ENCODE data around the gene DYNC1H1. TPM values are rescaled to one million over a fixed set of nuclear protein-coding genes. Genes with fewer than 3 reads are reported as not detected.

The DYNC1H1 gene
- total RNA-seq, 2 experiments from 2014 or later: 242 to 245 TPM

GRCh38 chr14:101928415-101928841, 35.9 kb upstream of the DYNC1H1 start:
- no peak for DNase-seq
- Mint-ChIP-seq H3K4me1 (ENCODE audit: low read depth) (no peaks in the 10 kb centered on the region), H3K4me3 (no peak overlapping the region), H3K9me3 (no peaks in the 10 kb centered on the region), H3K27ac (no peak overlapping the region), H3K27me3 (no peaks in the 10 kb centered on the region), H3K36me3 (peaks cover 7% of the 10 kb centered on the region)
- intact Hi-C loops (cut with micrococcal nuclease): no loop called here
- POLR2A ChIA-PET: no interaction called here
- CTCF ChIA-PET: interaction anchor here (1.9 kb wide), 1 partner anchor 158 kb away, joined by 6 read pairs; no protein-coding TSS in a partner anchor

GRCh38 chr14:101929096-101929495, 35.3 kb upstream of the DYNC1H1 start:
- POLR2A ChIA-PET: no interaction called here
- Mint-ChIP-seq H3K27me3 (no peaks in the 10 kb centered on the region), H3K27ac (peak overlapping the region; percentile 7), H3K4me1 (ENCODE audit: low read depth) (no peaks in the 10 kb centered on the region), H3K36me3 (peaks cover 7% of the 10 kb centered on the region), H3K9me3 (no peaks in the 10 kb centered on the region), H3K4me3 (no peak overlapping the region)
- no peak for DNase-seq
- intact Hi-C loops (cut with micrococcal nuclease): no loop called here
- CTCF ChIA-PET: no interaction called here

GRCh38 chr14:101929946-101930345, 34.4 kb upstream of the DYNC1H1 start:
- Mint-ChIP-seq H3K27ac (no peak overlapping the region), H3K9me3 (no peaks in the 10 kb centered on the region), H3K4me1 (ENCODE audit: low read depth) (no peaks in the 10 kb centered on the region), H3K4me3 (no peak overlapping the region), H3K27me3 (no peaks in the 10 kb centered on the region), H3K36me3 (peaks cover 2% of the 10 kb centered on the region)
- POLR2A ChIA-PET: no interaction called here
- CTCF ChIA-PET: no interaction called here
- no peak for DNase-seq
- intact Hi-C loops (cut with micrococcal nuclease): no loop called here

GRCh38 chr14:101932673-101933072, 31.7 kb upstream of the DYNC1H1 start:
- no peak overlapping the region for H3K4me3 Mint-ChIP-seq
- intact Hi-C loops (cut with micrococcal nuclease): no loop called here
- H3K9me3 Mint-ChIP-seq: no peaks in the 10 kb centered on the region
- H3K27ac Mint-ChIP-seq: no peak overlapping the region
- POLR2A ChIA-PET: no interaction called here
- no peaks in the 10 kb centered on the region for H3K36me3 Mint-ChIP-seq
- CTCF ChIA-PET: no interaction called here
- no peak for DNase-seq
- no peaks in the 10 kb centered on the region for H3K27me3 Mint-ChIP-seq
- H3K4me1 Mint-ChIP-seq (ENCODE audit: low read depth): no peaks in the 10 kb centered on the region

GRCh38 chr14:101933209-101933608, 31.2 kb upstream of the DYNC1H1 start:
- Mint-ChIP-seq H3K4me3 (no peak overlapping the region), H3K27me3 (no peaks in the 10 kb centered on the region), H3K36me3 (no peaks in the 10 kb centered on the region), H3K4me1 (ENCODE audit: low read depth) (no peaks in the 10 kb centered on the region), H3K9me3 (no peaks in the 10 kb centered on the region), H3K27ac (no peak overlapping the region)
- POLR2A ChIA-PET: interaction anchor here (0.7 kb wide), 1 partner anchor 55 kb away, joined by 3 read pairs; no protein-coding TSS in a partner anchor
- CTCF ChIA-PET: no interaction called here
- intact Hi-C loops (cut with micrococcal nuclease): no loop called here
- no peak for DNase-seq

DNA sequence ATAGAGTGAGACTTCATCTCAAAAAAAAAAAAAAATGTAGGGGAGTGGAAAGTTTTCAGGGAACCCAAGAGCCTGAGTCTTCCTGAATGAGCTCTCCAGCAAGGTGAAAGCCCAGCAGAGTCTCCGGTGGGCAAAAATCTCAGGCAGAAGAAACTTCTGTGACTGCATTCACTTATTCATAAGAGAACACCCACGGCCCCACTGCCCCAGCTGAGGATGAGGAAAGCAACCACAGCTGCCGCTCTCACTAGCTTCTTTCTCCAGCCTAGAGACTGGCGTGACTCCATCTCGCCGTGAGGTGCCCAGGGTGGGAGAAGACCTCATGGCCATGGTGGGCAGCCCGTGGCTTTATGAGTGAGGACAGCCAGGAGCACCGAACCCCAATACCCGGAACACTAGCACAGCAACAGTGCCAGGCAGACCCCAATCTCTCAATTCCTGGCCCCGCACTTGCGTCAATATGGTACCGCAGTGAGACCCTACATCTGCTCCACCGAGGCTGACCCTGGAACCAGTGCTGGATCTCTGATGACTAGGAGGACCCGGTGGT, 29.7 kb upstream of the DYNC1H1 start:
- no peaks in the 10 kb centered on the region for H3K36me3 Mint-ChIP-seq
- no peaks in the 10 kb centered on the region for H3K4me1 Mint-ChIP-seq (ENCODE audit: low read depth)
- intact Hi-C loops (cut with micrococcal nuclease): no loop called here
- POLR2A ChIA-PET: no interaction called here
- H3K9me3 Mint-ChIP-seq: no peaks in the 10 kb centered on the region
- no peak overlapping the region for H3K4me3 Mint-ChIP-seq
- CTCF ChIA-PET: no interaction called here
- H3K27ac Mint-ChIP-seq: no peak overlapping the region
- no peak for DNase-seq
- H3K27me3 Mint-ChIP-seq: peaks cover 7% of the 10 kb centered on the region

- Mint-ChIP-seq H3K27ac (no peak overlapping the region), H3K36me3 (no peaks in the 10 kb centered on the region), H3K4me1 (ENCODE audit: low read depth) (no peaks in the 10 kb centered on the region), H3K4me3 (no peak overlapping the region), H3K27me3 (peaks cover 22% of the 10 kb centered on the region), H3K9me3 (no peaks in the 10 kb centered on the region)
- no peak for DNase-seq
- CTCF ChIA-PET: interaction anchor here (0.6 kb wide), 1 partner anchor 1507 kb away, joined by 3 read pairs; no protein-coding TSS in a partner anchor
- POLR2A ChIA-PET: interaction anchor here (0.6 kb wide), 1 partner anchor 159 kb away, joined by 3 read pairs; no protein-coding TSS in a partner anchor
- intact Hi-C loops (cut with micrococcal nuclease): no loop called here
Observed at GRCh38 chr14:101937926-101938767, 26.2 kb upstream of the DYNC1H1 start.

DNA sequence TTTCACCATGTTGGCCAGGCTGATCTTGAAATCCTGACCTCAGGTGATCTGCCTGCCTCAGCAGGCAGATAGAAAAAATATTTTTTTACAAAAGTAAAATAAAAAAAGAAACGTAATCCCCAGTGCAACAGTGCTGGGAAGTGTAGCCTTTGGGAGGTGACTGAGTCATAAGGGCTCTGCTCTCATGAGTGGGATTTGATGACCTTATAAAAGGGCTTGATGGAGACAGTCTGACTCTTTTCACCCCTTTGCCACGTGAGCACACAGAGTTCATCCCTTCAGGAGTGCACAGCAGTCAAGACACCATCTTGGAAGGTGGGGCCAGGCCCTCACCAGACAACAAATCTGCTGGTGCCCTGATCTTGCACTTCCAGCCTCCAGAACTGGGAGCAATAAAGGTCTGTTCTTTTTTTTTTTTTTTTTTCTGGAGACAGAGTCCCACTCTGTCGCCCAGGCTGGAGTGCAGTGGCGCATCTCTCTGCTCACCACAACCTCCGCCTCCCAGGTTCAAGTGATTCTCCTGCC, 24.7 kb upstream of the DYNC1H1 start:
- H3K36me3 Mint-ChIP-seq: no peaks in the 10 kb centered on the region

DNA sequence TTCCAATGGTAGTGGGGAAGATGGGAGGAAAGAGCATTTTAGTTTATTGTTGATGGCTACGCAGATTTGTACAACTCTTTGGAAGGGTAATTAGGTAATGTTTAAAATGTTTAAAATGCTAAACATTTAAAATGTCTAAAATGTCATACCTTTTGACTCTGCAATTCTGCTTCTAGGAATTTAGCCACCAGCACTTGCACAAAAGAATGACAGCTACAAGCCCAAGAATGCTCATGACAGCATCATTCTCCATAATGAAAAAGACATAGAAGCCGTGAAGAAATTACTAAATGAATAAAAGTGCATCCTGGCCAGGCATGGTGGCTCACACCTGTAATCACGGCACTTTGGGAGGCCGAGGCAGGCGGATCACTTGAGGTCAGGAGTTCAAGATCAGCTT, 19.9 kb upstream of the DYNC1H1 start:
- Mint-ChIP-seq H3K27ac (no peak overlapping the region), H3K27me3 (peaks cover 35% of the 10 kb centered on the region), H3K9me3 (no peaks in the 10 kb centered on the region), H3K36me3 (no peaks in the 10 kb centered on the region), H3K4me3 (no peak overlapping the region), H3K4me1 (ENCODE audit: low read depth) (peaks cover 15% of the 10 kb centered on the region)
- POLR2A ChIA-PET: no interaction called here
- intact Hi-C loops (cut with micrococcal nuclease): no loop called here
- CTCF ChIA-PET: interaction anchor here (0.6 kb wide), 1 partner anchor 64 kb away, joined by 6 read pairs; no protein-coding TSS in a partner anchor
- no peak for DNase-seq

More for the DNA sequence above, 24.7 kb upstream of the DYNC1H1 start:
- H3K4me3 Mint-ChIP-seq: no peak overlapping the region
- no peaks in the 10 kb centered on the region for H3K9me3 Mint-ChIP-seq
- DNase-seq: no peak
- no peak overlapping the region for H3K27ac Mint-ChIP-seq
- peaks cover 31% of the 10 kb centered on the region for H3K27me3 Mint-ChIP-seq
- CTCF ChIA-PET: interaction anchor here (1.0 kb wide), 1 partner anchor 169 kb away, joined by 3 read pairs; no protein-coding TSS in a partner anchor
- H3K4me1 Mint-ChIP-seq (ENCODE audit: low read depth): no peaks in the 10 kb centered on the region
- intact Hi-C loops (cut with micrococcal nuclease): no loop called here
- POLR2A ChIA-PET: no interaction called here

DNA sequence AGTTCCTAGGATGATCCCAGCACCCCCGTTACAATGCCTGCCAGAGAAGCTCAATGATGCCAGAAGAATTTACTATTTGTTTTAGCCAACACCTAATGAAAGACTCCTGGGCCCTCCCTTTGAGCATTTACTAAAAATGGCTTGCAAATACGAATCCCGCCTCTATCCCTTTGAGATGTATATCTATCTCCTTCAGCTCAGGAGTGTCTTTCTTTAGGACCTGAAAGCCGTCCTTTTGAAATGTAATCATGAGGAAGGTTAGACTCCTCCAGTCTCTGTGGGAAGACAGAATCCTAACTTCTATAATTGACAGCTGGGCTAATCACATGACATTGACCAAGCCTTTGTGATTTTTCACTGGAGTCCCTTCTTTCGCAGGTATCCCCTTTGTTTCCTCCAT, 19.2 kb upstream of the DYNC1H1 start:
- POLR2A ChIA-PET: no interaction called here
- Mint-ChIP-seq H3K4me3 (no peak overlapping the region), H3K36me3 (no peaks in the 10 kb centered on the region), H3K27ac (no peak overlapping the region), H3K4me1 (ENCODE audit: low read depth) (peaks cover 15% of the 10 kb centered on the region), H3K9me3 (no peaks in the 10 kb centered on the region), H3K27me3 (peaks cover 34% of the 10 kb centered on the region)
- CTCF ChIA-PET: no interaction called here
- DNase-seq: no peak
- intact Hi-C loops (cut with micrococcal nuclease): loop anchor here (5.0 kb wide), 1 partner anchor 142 kb away; the partner anchor contains the start of gene HSP90AA1

GRCh38 chr14:101947577-101947903, 16.8 kb upstream of the DYNC1H1 start:
- H3K4me1 Mint-ChIP-seq (ENCODE audit: low read depth): peaks cover 15% of the 10 kb centered on the region
- H3K9me3 Mint-ChIP-seq: no peaks in the 10 kb centered on the region
- no peak for DNase-seq
- no peaks in the 10 kb centered on the region for H3K36me3 Mint-ChIP-seq
- ChIA-PET POLR2A (interaction anchor here (0.5 to 1.7 kb wide), 3 partner anchors 138 to 314 kb away, joined by 3 to 7 read pairs (median 4); no protein-coding TSS in a partner anchor), CTCF (interaction anchor here (1.4 to 3.2 kb wide), 3 partner anchors 11 to 177 kb away, joined by 3 to 14 read pairs (median 13); no protein-coding TSS in a partner anchor)
- H3K27me3 Mint-ChIP-seq: peaks cover 23% of the 10 kb centered on the region
- H3K27ac Mint-ChIP-seq: peak overlapping the region; percentile 95
- H3K4me3 Mint-ChIP-seq: peak overlapping the region; percentile 92
- intact Hi-C loops (cut with micrococcal nuclease): loop anchor here (5.0 kb wide), 1 partner anchor 140 kb away; the partner anchor contains the start of gene HSP90AA1

Data from activated CD4-positive, alpha-beta memory T cell treated with anti-CD3 and anti-CD28 coated beads for 36 hours (primary cell).